ENCODE results near the gene TMEM270. TPM values are rescaled to one million over a fixed set of nuclear protein-coding genes. Genes with fewer than 3 reads are reported as not detected.
"Not testable (repeated sequence)": the region's sequence is repeated elsewhere in the genome, so short reads cannot be mapped to it uniquely, and the experiment has no call there.

Gene TMEM270
- not detected in 2 replicates for total RNA-seq

- intact Hi-C loops (cut with micrococcal nuclease) = no loop called here
Measured at GRCh38 chr7:73860859-73861258, at the start of gene TMEM270. TMEM270 (plus strand) TSS chr7:73861159; CDS start chr7:73861195, 36 bp downstream.

- intact Hi-C loops (cut with micrococcal nuclease) = loop anchor here (1.0 kb wide), 3 partner anchors 31 to 44 kb away; partner anchors contain the start of gene METTL27
Measured at GRCh38 chr7:73811760-73812168, 49.2 kb upstream of the TMEM270 start.

GRCh38 chr7:73812996-73813395 lies 48.0 kb upstream of the TMEM270 start:
- intact Hi-C loops (cut with micrococcal nuclease) = no loop called here

- intact Hi-C loops (cut with micrococcal nuclease) = no loop called here
Measured at GRCh38 chr7:73815436-73815835, 45.5 kb upstream of the TMEM270 start.

- intact Hi-C loops (cut with micrococcal nuclease) = no loop called here
Measured at GRCh38 chr7:73817121-73817520, 43.8 kb upstream of the TMEM270 start.

- intact Hi-C loops (cut with micrococcal nuclease) = no loop called here
Measured at GRCh38 chr7:73820013-73820412, 40.9 kb upstream of the TMEM270 start.

- intact Hi-C loops (cut with micrococcal nuclease) = not testable (repeated sequence)
Measured at GRCh38 chr7:73821597-73822285, 39.2 kb upstream of the TMEM270 start.

GRCh38 chr7:73822319-73823173 lies 38.4 kb upstream of the TMEM270 start:
- intact Hi-C loops (cut with micrococcal nuclease) = no loop called here

- intact Hi-C loops (cut with micrococcal nuclease) = no loop called here
Measured at GRCh38 chr7:73823257-73823656, 37.7 kb upstream of the TMEM270 start.

GRCh38 chr7:73823873-73824592 lies 36.9 kb upstream of the TMEM270 start:
- intact Hi-C loops (cut with micrococcal nuclease) = no loop called here

- intact Hi-C loops (cut with micrococcal nuclease) = no loop called here
Measured at GRCh38 chr7:73824986-73825385, 36.0 kb upstream of the TMEM270 start.

GRCh38 chr7:73827567-73828106 lies 33.3 kb upstream of the TMEM270 start:
- intact Hi-C loops (cut with micrococcal nuclease) = no loop called here

- intact Hi-C loops (cut with micrococcal nuclease) = no loop called here
Measured at GRCh38 chr7:73828107-73828803, 32.7 kb upstream of the TMEM270 start.

GRCh38 chr7:73828972-73829371 lies 32.0 kb upstream of the TMEM270 start:
- intact Hi-C loops (cut with micrococcal nuclease) = no loop called here

GRCh38 chr7:73829505-73829904 lies 31.5 kb upstream of the TMEM270 start:
- intact Hi-C loops (cut with micrococcal nuclease) = no loop called here

- intact Hi-C loops (cut with micrococcal nuclease) = no loop called here
Measured at GRCh38 chr7:73829921-73830680, 30.9 kb upstream of the TMEM270 start.

- intact Hi-C loops (cut with micrococcal nuclease) = no loop called here
Measured at GRCh38 chr7:73830681-73831583, 30.0 kb upstream of the TMEM270 start, which contains the start of gene CLDN4. CLDN4 (plus strand) TSS chr7:73830996; CDS start chr7:73831202, 206 bp downstream.

- intact Hi-C loops (cut with micrococcal nuclease) = no loop called here
Measured at GRCh38 chr7:73831584-73831833, 29.4 kb upstream of the TMEM270 start.

All from T-helper 1 cell treated with Interleukin-12 subunit alpha and Interleukin-12 subunit beta and Interleukin-4 antibody, amounts not matched to agents 30 ng/mL and 1 ng/mL, for 36 hours (primary cell).